WTC11 (cell line): ENCODE results near the gene ALG6. TPM values are rescaled to one million over a fixed set of nuclear protein-coding genes. Genes with fewer than 3 reads are reported as not detected.
A peak's percentile ranks its signal among the peaks of the same experiment; 100 is the strongest.

Experiments used
- ATAC-seq: fragments of 200-7000 bp; cut with Tn5 transposase; 2 replicates; pipeline ENCODE4 v1.10.0; 2021; ENCODE audit warnings: mild to moderate bottlenecking, moderate library complexity
- CTCF ChIA-PET: fragments of 300-600 bp; sonication (Branson Sonifier 250); formaldehyde crosslinking; loops from one replicate; lab custom pipeline; 2021; ENCODE audit warnings: antibody characterized with exemption; lab: Charles Lee
- POLR2A ChIA-PET: fragments of 350-600 bp; sonication (Branson Sonifier 250); formaldehyde crosslinking; loops from one replicate; lab custom pipeline; 2021; ENCODE audit warnings: antibody characterized with exemption; lab: Charles Lee
- DNase-seq: peaks from one replicate; pipeline ENCODE4 v3.0.0; 2021; ENCODE audit warnings: low spot score
- H3K27ac Mint-ChIP-seq: 2 replicates; pipeline ENCODE4 v1.8.0; 2021; ENCODE audit warnings: mixed read lengths
- H3K27me3 Mint-ChIP-seq: 2 replicates; pipeline ENCODE4 v1.8.0; 2021; ENCODE audit warnings: low read depth, mild to moderate bottlenecking, moderate library complexity, mixed read lengths
- H3K36me3 Mint-ChIP-seq: 2 replicates; pipeline ENCODE4 v1.8.0; 2021; ENCODE audit warnings: mixed read lengths
- H3K4me1 Mint-ChIP-seq: 2 replicates; pipeline ENCODE4 v1.8.0; 2022; ENCODE audit warnings: mixed read lengths
- H3K4me3 Mint-ChIP-seq: 2 replicates; pipeline ENCODE4 v1.8.0; 2021; ENCODE audit warnings: mild to moderate bottlenecking, moderate library complexity, mixed read lengths
- H3K9me3 Mint-ChIP-seq: 2 replicates; pipeline ENCODE4 v1.8.0; 2021; ENCODE audit warnings: mixed read lengths
- ATF1 ChIP-seq: sonication (generic); formaldehyde crosslinking; IDR thresholded peaks from 2 replicates; pipeline ENCODE4 v1.8.1; 2023; ENCODE audit warnings: mild to moderate bottlenecking, moderate library complexity, missing genetic modification reagents
- ESRRA ChIP-seq: sonication (generic); formaldehyde crosslinking; IDR thresholded peaks from 2 replicates; pipeline ENCODE4 v1.8.1; 2022; ENCODE audit warnings: mild to moderate bottlenecking, missing genetic modification reagents, borderline replicate concordance
- NFE2L1 ChIP-seq: sonication (generic); formaldehyde crosslinking; IDR thresholded peaks from 2 replicates; pipeline ENCODE4 v1.8.1; 2023; ENCODE audit warnings: missing genetic modification reagents
- NR3C1 ChIP-seq: sonication (generic); formaldehyde crosslinking; conservative IDR thresholded peaks from 2 replicates; pipeline ENCODE4 v1.8.1; 2023; ENCODE audit warnings: low read depth, mild to moderate bottlenecking, missing genetic modification reagents
- SMAD3 ChIP-seq: sonication (generic); formaldehyde crosslinking; IDR thresholded peaks from 2 replicates; pipeline ENCODE4 v1.8.0; 2022; ENCODE audit warnings: missing genetic modification reagents, mild to moderate bottlenecking, borderline replicate concordance
- SMAD4 ChIP-seq: sonication (generic); formaldehyde crosslinking; IDR thresholded peaks from 2 replicates; pipeline ENCODE4 v1.8.0; 2022; ENCODE audit warnings: mild to moderate bottlenecking, missing genetic modification reagents
- SP1 ChIP-seq: sonication (generic); formaldehyde crosslinking; conservative IDR thresholded peaks from 2 replicates; pipeline ENCODE4 v1.8.1; 2022; ENCODE audit warnings: missing genetic modification reagents
- TEAD1 ChIP-seq: sonication (generic); formaldehyde crosslinking; IDR thresholded peaks from 2 replicates; pipeline ENCODE4 v1.8.0; 2022; ENCODE audit warnings: mild to moderate bottlenecking, missing genetic modification reagents
- ZBTB21 ChIP-seq: sonication (generic); formaldehyde crosslinking; IDR thresholded peaks from 2 replicates; pipeline ENCODE4 v1.8.1; 2023; ENCODE audit warnings: mild to moderate bottlenecking, missing genetic modification reagents, borderline replicate concordance
- ZNF232 ChIP-seq: sonication (generic); formaldehyde crosslinking; IDR thresholded peaks from 2 replicates; pipeline ENCODE4 v1.8.0; 2022; ENCODE audit warnings: mild to moderate bottlenecking, missing genetic modification reagents
- total RNA-seq: library from RNA; stranded (reverse); gene quantifications from 3 replicates; pipeline ENCODE4 v1.2.3, GENCODE V29; 2021
- TF ChIP-seq, protein P1 (sequence below): sonication (generic); formaldehyde crosslinking; IDR thresholded peaks from 2 replicates; pipeline ENCODE4 v1.8.1; 2023; ENCODE audit warnings: mild to moderate bottlenecking, missing genetic modification reagents, moderate library complexity
- TF ChIP-seq, protein P2 (sequence below): sonication (generic); formaldehyde crosslinking; IDR thresholded peaks from 2 replicates; pipeline ENCODE4 v1.8.0; 2022; ENCODE audit warnings: missing genetic modification reagents
- TF ChIP-seq, protein P3 (sequence below): fragments of 250-450 bp; sonication (Bioruptor Pico); IDR thresholded peaks from 2 replicates; pipeline ENCODE4 v1.9.0; 2021; ENCODE audit warnings: moderate library complexity, mild to moderate bottlenecking, inconsistent platforms, borderline replicate concordance

Gene ALG6
- total RNA-seq, 1 experiment from 2014 or later: 17.6 TPM

DNA sequence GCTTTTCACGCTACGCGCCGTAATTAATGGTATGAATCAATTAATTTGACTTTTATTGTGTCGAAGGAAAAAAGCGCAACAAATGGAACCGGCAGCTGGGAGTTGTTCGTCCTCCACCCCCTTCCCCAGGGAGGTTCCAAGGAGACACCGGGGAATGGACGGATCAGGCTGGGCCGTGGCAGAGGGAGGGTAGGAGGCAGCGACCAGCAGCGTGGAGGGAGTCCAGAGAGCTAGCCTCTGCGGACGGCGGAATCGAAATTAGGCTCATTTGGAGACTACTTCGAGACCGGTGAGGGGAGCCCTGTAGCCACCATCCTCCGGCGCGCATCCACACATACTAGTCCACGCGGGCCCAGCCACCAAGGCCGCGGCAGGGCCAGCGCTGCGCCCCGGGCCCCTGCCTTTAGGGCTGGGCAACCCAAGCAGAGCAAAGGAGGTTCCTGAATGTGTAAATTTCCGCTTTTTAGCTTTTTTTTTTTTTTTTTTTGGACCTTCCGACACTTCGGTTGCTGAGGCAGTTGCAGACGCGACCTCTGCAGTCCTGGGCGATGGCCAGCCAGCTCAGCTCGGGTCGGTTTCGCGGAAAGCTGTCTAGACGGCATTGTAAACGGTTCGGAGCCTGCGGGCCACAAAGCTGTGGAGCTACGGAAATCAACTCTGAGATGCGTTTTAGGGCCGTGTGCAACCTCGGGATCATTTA is 47.3 kb upstream of the ALG6 start:
- Mint-ChIP-seq H3K9me3 (no peaks in the 10 kb centered on the region), H3K27me3 (peaks cover 35% of the 10 kb centered on the region), H3K36me3 (no peaks in the 10 kb centered on the region), H3K27ac (peak overlapping the region; percentile 87), H3K4me1 (peaks cover 46% of the 10 kb centered on the region), H3K4me3 (peak overlapping the region; percentile 94)
- no peak for ATAC-seq
- TF ChIP-seq NR3C1 (CRISPR knock-in tag) (no peak), SMAD4 (no peak), ATF1 (CRISPR knock-in tag) (peak; percentile 33; the same call in 1 of the 2 replicates)
- DNase-seq: peak; percentile 45
- CTCF ChIA-PET: interaction anchor here (0.6 to 2.0 kb wide), 6 partner anchors 10 to 772 kb away, joined by 3 to 8 read pairs (median 3); no protein-coding TSS in a partner anchor
- POLR2A ChIA-PET: interaction anchor here (0.8 to 1.8 kb wide), 3 partner anchors 8 to 40 kb away, joined by 3 to 8 read pairs (median 7); no protein-coding TSS in a partner anchor

DNA sequence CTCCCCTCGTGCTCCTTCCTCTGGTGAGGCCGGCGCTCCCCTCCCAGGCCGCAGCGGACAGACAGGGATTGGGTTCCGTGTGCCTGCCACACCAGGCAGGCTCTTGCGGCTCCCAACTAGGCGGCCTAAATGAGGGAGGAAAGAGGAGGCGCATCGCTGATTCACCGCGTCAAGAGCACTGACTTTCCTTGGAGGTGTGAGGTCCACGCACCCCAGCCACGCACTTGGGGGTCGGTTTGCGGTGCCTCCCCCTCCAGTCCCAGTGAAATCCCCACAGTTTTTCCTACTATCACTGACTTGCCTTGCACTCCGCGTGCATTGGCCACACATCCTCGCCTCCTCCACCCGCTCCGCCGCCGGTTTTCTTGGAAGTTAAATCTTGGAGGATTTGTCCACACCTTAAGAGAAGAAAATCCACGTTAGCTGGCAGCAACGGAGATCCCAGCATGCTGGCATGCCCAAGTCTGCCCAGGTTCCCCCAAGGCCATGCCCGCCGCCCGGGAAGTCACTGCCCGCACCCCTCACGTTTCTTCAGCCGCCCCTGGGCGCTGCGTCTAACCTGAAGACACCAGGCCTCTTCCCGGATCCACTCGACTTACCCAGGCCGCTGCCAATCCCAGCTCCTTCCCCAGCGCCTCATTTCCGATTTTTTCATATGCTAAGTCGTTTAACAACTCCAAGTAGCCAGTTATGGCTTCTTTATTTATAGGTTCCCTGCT is 46.2 kb upstream of the ALG6 start:
- Mint-ChIP-seq H3K27ac (peak overlapping the region; percentile 97), H3K4me3 (peak overlapping the region; percentile 94), H3K9me3 (no peaks in the 10 kb centered on the region), H3K4me1 (peaks cover 49% of the 10 kb centered on the region), H3K36me3 (no peaks in the 10 kb centered on the region), H3K27me3 (peaks cover 42% of the 10 kb centered on the region)
- peak; percentile 36 for DNase-seq
- CTCF ChIA-PET: interaction anchor here (0.6 to 2.0 kb wide), 6 partner anchors 9 to 771 kb away, joined by 3 to 8 read pairs (median 4); no protein-coding TSS in a partner anchor
- POLR2A ChIA-PET: no interaction called here
- ATAC-seq: no peak
- TF ChIP-seq ESRRA (CRISPR knock-in tag) (no peak), TEAD1 (CRISPR knock-in tag) (peak; percentile 7; the same call in 1 of the 2 replicates), SMAD3 (CRISPR knock-in tag) (no peak), NFE2L1 (CRISPR knock-in tag) (0 out of 2 replicates have a peak, but pooled peaks have one; percentile 19), ZNF232 (0 out of 2 replicates have a peak, but pooled peaks have one; percentile 18)

DNA sequence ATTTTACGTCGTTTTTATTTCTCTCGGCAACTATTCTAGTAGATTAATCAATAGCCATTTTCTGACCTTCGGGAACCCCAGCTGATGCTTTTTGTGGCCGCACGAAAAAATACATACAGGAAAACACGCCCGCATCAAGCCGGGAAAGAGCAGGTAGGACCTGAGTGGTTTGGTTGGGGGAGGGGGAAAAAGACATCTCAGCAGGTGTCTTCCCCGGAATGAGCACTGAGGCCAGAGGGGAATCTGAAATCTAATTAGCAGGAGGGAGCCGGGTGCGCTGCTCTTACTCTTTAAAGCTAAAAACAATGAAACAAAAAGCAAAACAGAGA is 45.7 kb upstream of the ALG6 start:
- CTCF ChIA-PET: interaction anchor here (0.7 to 1.7 kb wide), 3 partner anchors 173 to 317 kb away, joined by 4 to 6 read pairs (median 5); no protein-coding TSS in a partner anchor
- Mint-ChIP-seq H3K27ac (peak overlapping the region; percentile 97), H3K27me3 (peaks cover 46% of the 10 kb centered on the region), H3K4me1 (peaks cover 50% of the 10 kb centered on the region), H3K4me3 (peak overlapping the region; percentile 94), H3K36me3 (no peaks in the 10 kb centered on the region)
- POLR2A ChIA-PET: no interaction called here
- DNase-seq (peak; percentile 76), ATAC-seq (no peak)
- TF ChIP-seq, protein P1, sequence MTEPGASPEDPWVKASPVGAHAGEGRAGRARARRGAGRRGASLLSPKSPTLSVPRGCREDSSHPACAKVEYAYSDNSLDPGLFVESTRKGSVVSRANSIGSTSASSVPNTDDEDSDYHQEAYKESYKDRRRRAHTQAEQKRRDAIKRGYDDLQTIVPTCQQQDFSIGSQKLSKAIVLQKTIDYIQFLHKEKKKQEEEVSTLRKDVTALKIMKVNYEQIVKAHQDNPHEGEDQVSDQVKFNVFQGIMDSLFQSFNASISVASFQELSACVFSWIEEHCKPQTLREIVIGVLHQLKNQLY: no peak
- TF ChIP-seq ESRRA (CRISPR knock-in tag): no peak
- TF ChIP-seq, protein P2, sequence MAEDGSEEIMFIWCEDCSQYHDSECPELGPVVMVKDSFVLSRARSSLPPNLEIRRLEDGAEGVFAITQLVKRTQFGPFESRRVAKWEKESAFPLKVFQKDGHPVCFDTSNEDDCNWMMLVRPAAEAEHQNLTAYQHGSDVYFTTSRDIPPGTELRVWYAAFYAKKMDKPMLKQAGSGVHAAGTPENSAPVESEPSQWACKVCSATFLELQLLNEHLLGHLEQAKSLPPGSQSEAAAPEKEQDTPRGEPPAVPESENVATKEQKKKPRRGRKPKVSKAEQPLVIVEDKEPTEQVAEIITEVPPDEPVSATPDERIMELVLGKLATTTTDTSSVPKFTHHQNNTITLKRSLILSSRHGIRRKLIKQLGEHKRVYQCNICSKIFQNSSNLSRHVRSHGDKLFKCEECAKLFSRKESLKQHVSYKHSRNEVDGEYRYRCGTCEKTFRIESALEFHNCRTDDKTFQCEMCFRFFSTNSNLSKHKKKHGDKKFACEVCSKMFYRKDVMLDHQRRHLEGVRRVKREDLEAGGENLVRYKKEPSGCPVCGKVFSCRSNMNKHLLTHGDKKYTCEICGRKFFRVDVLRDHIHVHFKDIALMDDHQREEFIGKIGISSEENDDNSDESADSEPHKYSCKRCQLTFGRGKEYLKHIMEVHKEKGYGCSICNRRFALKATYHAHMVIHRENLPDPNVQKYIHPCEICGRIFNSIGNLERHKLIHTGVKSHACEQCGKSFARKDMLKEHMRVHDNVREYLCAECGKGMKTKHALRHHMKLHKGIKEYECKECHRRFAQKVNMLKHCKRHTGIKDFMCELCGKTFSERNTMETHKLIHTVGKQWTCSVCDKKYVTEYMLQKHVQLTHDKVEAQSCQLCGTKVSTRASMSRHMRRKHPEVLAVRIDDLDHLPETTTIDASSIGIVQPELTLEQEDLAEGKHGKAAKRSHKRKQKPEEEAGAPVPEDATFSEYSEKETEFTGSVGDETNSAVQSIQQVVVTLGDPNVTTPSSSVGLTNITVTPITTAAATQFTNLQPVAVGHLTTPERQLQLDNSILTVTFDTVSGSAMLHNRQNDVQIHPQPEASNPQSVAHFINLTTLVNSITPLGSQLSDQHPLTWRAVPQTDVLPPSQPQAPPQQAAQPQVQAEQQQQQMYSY (CRISPR knock-in tag): no peak
- no peak for TF ChIP-seq TEAD1 (CRISPR knock-in tag)
- TF ChIP-seq SP1: no peak
- TF ChIP-seq, protein P3, sequence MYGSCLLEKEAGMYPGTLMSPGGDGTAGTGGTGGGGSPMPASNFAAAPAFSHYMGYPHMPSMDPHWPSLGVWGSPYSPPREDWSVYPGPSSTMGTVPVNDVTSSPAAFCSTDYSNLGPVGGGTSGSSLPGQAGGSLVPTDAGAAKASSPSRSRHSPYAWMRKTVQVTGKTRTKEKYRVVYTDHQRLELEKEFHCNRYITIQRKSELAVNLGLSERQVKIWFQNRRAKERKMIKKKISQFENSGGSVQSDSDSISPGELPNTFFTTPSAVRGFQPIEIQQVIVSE (CRISPR knock-in tag): no peak
- TF ChIP-seq ZBTB21: no peak
- TF ChIP-seq, all 79 proteins: peak for 0
- H3K9me3 Mint-ChIP-seq: no peaks in the 10 kb centered on the region
